GM12801 (cell line): ENCODE results near the gene RNU6-9.

ENCODE experiments used
- CTCF ChIP-seq: IDR thresholded peaks from one replicate; pipeline ENCODE4 v1.5.1; 2011; ENCODE audit warnings: control low read depth; ENCODE audit not compliant: insufficient read length; ENCODE audit errors: extremely low read depth

Gene RNU6-9

GRCh38 chr19:931860-932647 lies 38.8 kb downstream of the RNU6-9 start:
- no peak for TF ChIP-seq CTCF

- no peak for TF ChIP-seq CTCF
Measured at GRCh38 chr19:932648-933552, 39.6 kb downstream of the RNU6-9 start.

GRCh38 chr19:933553-933882 lies 40.2 kb downstream of the RNU6-9 start:
- TF ChIP-seq CTCF = no peak

GRCh38 chr19:934197-934840 lies 41.0 kb downstream of the RNU6-9 start:
- no peak for TF ChIP-seq CTCF

GRCh38 chr19:934865-935479 lies 41.7 kb downstream of the RNU6-9 start:
- TF ChIP-seq CTCF = no peak

GRCh38 chr19:936175-936546 lies 42.9 kb downstream of the RNU6-9 start:
- TF ChIP-seq CTCF = no peak

GRCh38 chr19:937259-937694 lies 44.0 kb downstream of the RNU6-9 start:
- TF ChIP-seq CTCF = no peak
